ENCODE data around the gene ANO10. TPM values are rescaled to one million over a fixed set of nuclear protein-coding genes. Genes with fewer than 3 reads are reported as not detected.

ANO10 gene
- total RNA-seq, 4 donors from 2014 or later, result 20.9 to 70.5 (median 48.0) TPM

DNA sequence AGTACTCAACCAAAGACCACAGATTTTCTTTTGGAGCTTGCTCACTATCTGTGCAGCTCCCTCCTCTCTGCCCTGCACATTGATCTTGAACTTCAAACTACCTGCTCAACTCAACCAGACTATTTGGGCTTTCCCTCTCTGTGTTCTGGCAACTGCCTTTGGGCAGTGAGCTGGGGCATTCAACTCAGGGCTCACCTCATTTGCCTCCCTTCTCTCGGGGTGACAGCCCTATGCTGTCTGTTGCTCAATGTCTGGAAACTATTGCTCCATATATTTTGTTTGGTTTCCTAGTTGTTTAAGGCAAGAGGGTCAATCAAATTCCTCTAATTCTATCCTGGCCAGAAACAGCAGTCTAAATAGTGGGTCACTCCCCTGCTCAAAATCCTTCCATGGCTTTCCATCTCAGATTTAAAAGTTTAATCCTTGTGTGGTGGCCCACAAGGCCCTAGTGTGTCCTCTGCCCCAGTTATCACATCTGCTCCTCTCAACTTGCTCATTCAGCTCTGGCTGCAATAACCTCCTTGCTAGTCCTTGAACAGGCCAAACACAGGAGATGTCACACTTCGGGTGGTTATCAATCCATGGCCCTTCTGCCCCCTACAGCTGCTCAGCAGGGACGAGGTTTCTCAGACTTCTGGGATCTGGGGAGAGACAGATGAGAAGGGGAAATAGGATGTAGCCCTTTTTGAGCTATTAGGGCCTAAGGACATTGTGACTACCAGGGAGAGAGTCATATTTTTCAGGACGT is 267.7 kb downstream of the ANO10 start:
- H3K4me3 ChIP-seq, result no peak overlapping the region
- no peak for TF ChIP-seq POLR2AphosphoS5 (IDR thresholded peaks at IDR 0.05)
- no peak for TF ChIP-seq POLR2A (IDR thresholded peaks at IDR 0.05)
- TF ChIP-seq, protein P1, sequence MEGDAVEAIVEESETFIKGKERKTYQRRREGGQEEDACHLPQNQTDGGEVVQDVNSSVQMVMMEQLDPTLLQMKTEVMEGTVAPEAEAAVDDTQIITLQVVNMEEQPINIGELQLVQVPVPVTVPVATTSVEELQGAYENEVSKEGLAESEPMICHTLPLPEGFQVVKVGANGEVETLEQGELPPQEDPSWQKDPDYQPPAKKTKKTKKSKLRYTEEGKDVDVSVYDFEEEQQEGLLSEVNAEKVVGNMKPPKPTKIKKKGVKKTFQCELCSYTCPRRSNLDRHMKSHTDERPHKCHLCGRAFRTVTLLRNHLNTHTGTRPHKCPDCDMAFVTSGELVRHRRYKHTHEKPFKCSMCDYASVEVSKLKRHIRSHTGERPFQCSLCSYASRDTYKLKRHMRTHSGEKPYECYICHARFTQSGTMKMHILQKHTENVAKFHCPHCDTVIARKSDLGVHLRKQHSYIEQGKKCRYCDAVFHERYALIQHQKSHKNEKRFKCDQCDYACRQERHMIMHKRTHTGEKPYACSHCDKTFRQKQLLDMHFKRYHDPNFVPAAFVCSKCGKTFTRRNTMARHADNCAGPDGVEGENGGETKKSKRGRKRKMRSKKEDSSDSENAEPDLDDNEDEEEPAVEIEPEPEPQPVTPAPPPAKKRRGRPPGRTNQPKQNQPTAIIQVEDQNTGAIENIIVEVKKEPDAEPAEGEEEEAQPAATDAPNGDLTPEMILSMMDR (IDR thresholded peaks at IDR 0.05), result no peak
- TF ChIP-seq EP300 (IDR thresholded peaks at IDR 0.05; ENCODE audit: low read depth), result no peak
- 83 to 90% methylated on average over 1 to 4 of the region's 4 CpGs for WGBS, 2 donors (ENCODE audit: low coverage in 1 of 2)
- no peak overlapping the region for H3K27ac ChIP-seq
- no peak for DNase-seq
- in situ Hi-C loops (cut with MboI; ENCODE audit: low pct_ligation_motif_present in 1 of 4, low pct_unique_long_range_greater_than_20kb in 1 of 4, low sequenced_read_pairs in 3 of 4), result no loop called here
- peaks cover 20 to 24% of the 10 kb centered on the region in 2 donors for H3K9me3 ChIP-seq
- no peaks in the 10 kb centered on the region for H3K4me1 ChIP-seq
- H3K27me3 ChIP-seq, result no peaks in the 10 kb centered on the region
- intact Hi-C loops (cut with DNase I; ENCODE audit: low total_unique reads), result no loop called here
- peaks cover 0 to 7% (median 0%) of the 10 kb centered on the region in 4 donors for H3K36me3 ChIP-seq

DNA sequence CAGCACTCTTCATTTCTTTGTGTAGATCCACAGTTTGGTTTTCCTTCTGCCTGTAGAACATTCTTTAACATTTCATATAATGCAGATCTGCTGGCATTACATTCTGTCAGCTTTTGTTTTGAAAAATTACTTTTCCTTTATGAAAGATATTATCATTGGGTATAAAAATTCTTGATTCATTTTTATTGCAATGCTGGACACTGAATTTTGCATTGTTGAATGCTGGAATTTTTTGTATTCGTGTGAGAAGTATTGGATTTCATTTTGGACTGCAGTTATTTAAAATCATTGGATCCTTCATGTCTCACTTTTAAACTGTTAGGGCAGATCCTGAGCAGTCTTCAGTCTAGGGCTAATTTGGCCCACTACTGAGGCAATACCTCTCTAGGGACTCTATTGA is 268.4 kb downstream of the ANO10 start:
- WGBS, 2 donors (ENCODE audit: low coverage in 1 of 2), result 94 to 100% methylated on average over 1 of the region's 1 CpG
- H3K4me1 ChIP-seq, result no peaks in the 10 kb centered on the region
- intact Hi-C loops (cut with DNase I; ENCODE audit: low total_unique reads), result no loop called here
- H3K9me3 ChIP-seq, result peaks cover 20 to 24% of the 10 kb centered on the region in 2 donors
- H3K36me3 ChIP-seq, result peaks cover 0 to 9% (median 1%) of the 10 kb centered on the region in 4 donors
- DNase-seq, result no peak
- no peak overlapping the region for H3K4me3 ChIP-seq
- H3K27ac ChIP-seq, result no peak overlapping the region
- H3K27me3 ChIP-seq, result no peaks in the 10 kb centered on the region
- in situ Hi-C loops (cut with MboI; ENCODE audit: low pct_ligation_motif_present in 1 of 4, low pct_unique_long_range_greater_than_20kb in 1 of 4, low sequenced_read_pairs in 3 of 4), result no loop called here
- TF ChIP-seq POLR2AphosphoS5 (IDR thresholded peaks at IDR 0.05) (no peak), EP300 (IDR thresholded peaks at IDR 0.05; ENCODE audit: low read depth) (no peak)

DNA sequence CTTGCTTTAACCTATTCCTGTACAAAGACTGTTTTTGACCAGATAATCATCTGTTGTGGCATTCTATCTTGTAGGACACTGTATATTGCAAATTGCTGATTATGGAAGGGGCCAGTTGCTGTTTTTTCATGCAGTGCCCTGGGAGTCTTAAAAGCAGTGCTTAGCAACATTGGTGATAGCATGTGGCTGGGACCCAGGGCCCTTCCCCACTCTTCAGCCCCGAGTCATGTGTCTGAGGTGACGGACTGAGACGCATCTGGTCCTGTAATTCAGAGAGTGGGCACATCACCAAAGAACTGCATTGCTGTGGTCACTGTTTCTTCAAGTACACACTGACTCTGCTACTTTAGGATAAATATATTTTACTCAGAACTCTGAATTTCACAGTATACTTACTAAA is 272.1 kb downstream of the ANO10 start:
- no peak for DNase-seq
- in situ Hi-C loops (cut with MboI; ENCODE audit: low pct_ligation_motif_present in 1 of 4, low pct_unique_long_range_greater_than_20kb in 1 of 4, low sequenced_read_pairs in 3 of 4), result no loop called here
- no peak for TF ChIP-seq POLR2A (IDR thresholded peaks at IDR 0.05)
- TF ChIP-seq, protein P1 (IDR thresholded peaks at IDR 0.05), result no peak
- TF ChIP-seq POLR2AphosphoS5 (IDR thresholded peaks at IDR 0.05), result no peak
- no peak for TF ChIP-seq EP300 (IDR thresholded peaks at IDR 0.05; ENCODE audit: low read depth)
- WGBS, 2 donors (ENCODE audit: low coverage in 1 of 2), result 91% methylated on average over 3 of the region's 3 CpGs; no CpG with 5 or more reads in 1 of the 2 donors
- no peak overlapping the region for H3K27ac ChIP-seq
- H3K27me3 ChIP-seq, result no peaks in the 10 kb centered on the region
- peaks cover 9 to 10% of the 10 kb centered on the region in 2 donors for H3K9me3 ChIP-seq
- H3K36me3 ChIP-seq, result peaks cover 0 to 32% (median 13%) of the 10 kb centered on the region in 4 donors
- H3K4me3 ChIP-seq, result no peak overlapping the region
- peaks cover 0 to 7% (median 0%) of the 10 kb centered on the region in 4 donors for H3K4me1 ChIP-seq
- intact Hi-C loops (cut with DNase I; ENCODE audit: low total_unique reads), result no loop called here

DNA sequence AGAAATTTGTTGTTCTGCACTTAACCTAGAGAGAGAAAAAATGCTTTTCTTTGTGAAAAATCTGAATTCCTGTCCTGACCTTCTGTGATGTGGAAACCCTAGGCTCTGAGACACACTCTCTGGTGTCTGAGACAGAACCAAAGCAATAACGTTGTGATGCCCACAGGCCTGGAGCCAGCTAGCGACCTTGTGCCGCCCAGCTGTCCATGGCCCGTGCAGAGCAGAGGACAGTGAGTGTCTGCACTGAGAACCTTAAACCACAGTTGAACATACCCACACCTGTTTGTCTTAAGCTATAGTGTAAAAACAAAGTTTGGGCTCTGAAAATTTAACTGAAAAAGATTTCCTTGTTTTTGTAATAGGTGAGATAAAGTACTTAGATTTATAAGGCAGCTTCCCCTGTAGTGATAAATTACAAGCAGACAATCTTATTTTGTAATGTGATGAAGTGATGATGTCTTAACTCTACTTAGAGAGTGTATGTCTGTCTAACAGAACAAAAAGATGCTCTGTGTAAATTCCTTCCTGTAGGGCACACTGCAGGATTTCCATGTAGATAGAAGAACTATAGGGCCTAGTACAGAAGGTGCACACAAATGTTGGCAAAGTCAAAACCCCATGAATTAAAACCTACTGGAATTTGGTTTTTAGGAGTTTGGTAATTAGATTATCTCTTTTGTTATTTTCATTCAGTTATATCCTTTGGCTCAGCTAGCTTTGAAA is 272.8 kb downstream of the ANO10 start:
- Histone ChIP-seq H3K9me3 (peaks cover 3 to 10% of the 10 kb centered on the region in 2 donors), H3K4me3 (no peak overlapping the region), H3K36me3 (peaks cover 0 to 34% (median 15%) of the 10 kb centered on the region in 4 donors), H3K4me1 (peaks cover 0 to 11% (median 0%) of the 10 kb centered on the region in 4 donors), H3K27ac (no peak overlapping the region), H3K27me3 (no peaks in the 10 kb centered on the region)
- DNase-seq, result no peak
- intact Hi-C loops (cut with DNase I; ENCODE audit: low total_unique reads), result no loop called here
- WGBS, 2 donors (ENCODE audit: low coverage in 1 of 2), result 88 to 95% methylated on average over 4 of the region's 4 CpGs
- TF ChIP-seq POLR2A (IDR thresholded peaks at IDR 0.05) (no peak), POLR2AphosphoS5 (IDR thresholded peaks at IDR 0.05) (no peak), EP300 (IDR thresholded peaks at IDR 0.05; ENCODE audit: low read depth) (no peak)
- TF ChIP-seq, protein P1 (IDR thresholded peaks at IDR 0.05), result no peak
- in situ Hi-C loops (cut with MboI; ENCODE audit: low pct_ligation_motif_present in 1 of 4, low pct_unique_long_range_greater_than_20kb in 1 of 4, low sequenced_read_pairs in 3 of 4), result no loop called here
